Measurements from ENCODE around the gene RPP30.
A peak's percentile ranks its signal among the peaks of the same experiment; 100 is the strongest.
"Not testable (repeated sequence)": the region's sequence is repeated elsewhere in the genome, so short reads cannot be mapped to it uniquely, and the experiment has no call there.

RPP30 gene

GRCh38 chr10:90866050-90866598, 5.7 kb upstream of the RPP30 start:
- intact Hi-C loops (cut with DNase I) = no loop called here
- no peak for DNase-seq

- intact Hi-C loops (cut with DNase I) = loop anchor here (5.0 kb wide), 1 partner anchor 1444 kb away; no protein-coding TSS in a partner anchor
- DNase-seq = peak in 9 of 10 donors; percentile 18 to 93 (median 51)
These were observed 452 bp upstream of the RPP30 start for GRCh38 chr10:90871279-90871765.

GRCh38 chr10:90872648-90873020, 860 bp downstream of the RPP30 start:
- no peak for DNase-seq
- intact Hi-C loops (cut with DNase I) = loop anchor here (5.0 kb wide), 1 partner anchor 1445 kb away; no protein-coding TSS in a partner anchor

GRCh38 chr10:90879062-90879461, 7.3 kb downstream of the RPP30 start:
- intact Hi-C loops (cut with DNase I) = no loop called here
- no peak for DNase-seq

- DNase-seq; intact Hi-C loops (cut with DNase I): not testable (repeated sequence)
These were observed 8.4 kb downstream of the RPP30 start for GRCh38 chr10:90880059-90880719.

- intact Hi-C loops (cut with DNase I) = no loop called here
- no peak for DNase-seq
These were observed 12.7 kb downstream of the RPP30 start for GRCh38 chr10:90884431-90884830.

GRCh38 chr10:90885176-90885575, 13.4 kb downstream of the RPP30 start:
- intact Hi-C loops (cut with DNase I) = no loop called here
- DNase-seq = no peak

GRCh38 chr10:90887555-90887954, 15.8 kb downstream of the RPP30 start:
- intact Hi-C loops (cut with DNase I) = no loop called here
- DNase-seq = no peak

- intact Hi-C loops (cut with DNase I) = no loop called here
- DNase-seq = no peak
These were observed 16.6 kb downstream of the RPP30 start for GRCh38 chr10:90888387-90888786.

GRCh38 chr10:90889636-90890035, 17.9 kb downstream of the RPP30 start:
- intact Hi-C loops (cut with DNase I) = no loop called here
- no peak for DNase-seq

GRCh38 chr10:90890347-90890746, 18.6 kb downstream of the RPP30 start:
- no peak for DNase-seq
- intact Hi-C loops (cut with DNase I) = no loop called here

GRCh38 chr10:90893190-90893589, 21.4 kb downstream of the RPP30 start:
- intact Hi-C loops (cut with DNase I) = no loop called here
- DNase-seq = no peak

- DNase-seq; intact Hi-C loops (cut with DNase I): not testable (repeated sequence)
These were observed 25.1 kb downstream of the RPP30 start for GRCh38 chr10:90896916-90897315.

GRCh38 chr10:90905925-90906324, 34.2 kb downstream of the RPP30 start:
- no peak for DNase-seq
- intact Hi-C loops (cut with DNase I) = no loop called here

GRCh38 chr10:90906596-90906995, 34.8 kb downstream of the RPP30 start:
- intact Hi-C loops (cut with DNase I) = no loop called here
- no peak for DNase-seq

GRCh38 chr10:90911133-90912051, 39.6 kb downstream of the RPP30 start:
- intact Hi-C loops (cut with DNase I) = loop anchor here (1.0 to 5.0 kb wide), 3 partner anchors 95 to 501 kb away; partner anchors contain the start of gene HECTD2
- DNase-seq = peak in 6 of 10 donors; percentile 42 to 85 (median 56)

- intact Hi-C loops (cut with DNase I) = loop anchor here (5.0 kb wide), 1 partner anchor 500 kb away; the partner anchor contains the start of gene HECTD2
- no peak for DNase-seq
These were observed 40.4 kb downstream of the RPP30 start for GRCh38 chr10:90912174-90912573.

- intact Hi-C loops (cut with DNase I) = loop anchor here (5.0 kb wide), 1 partner anchor 499 kb away; the partner anchor contains the start of gene HECTD2
- no peak for DNase-seq
These were observed 41.2 kb downstream of the RPP30 start for GRCh38 chr10:90912854-90913479.

GRCh38 chr10:90913774-90914420, 42.1 kb downstream of the RPP30 start:
- intact Hi-C loops (cut with DNase I) = loop anchor here (5.0 kb wide), 1 partner anchor 498 kb away; the partner anchor contains the start of gene HECTD2
- DNase-seq = no peak

Measured in posterior cingulate gyrus (tissue), 11 donors.